HG02642 (cell line): ENCODE results near the gene IL1A.
A peak's percentile ranks its signal among the peaks of the same experiment; 100 is the strongest.

Experiments
- ATAC-seq: cut with Tn5 transposase; IDR thresholded peaks from one replicate; pipeline ENCODE4 v1.9.1; 2021; ENCODE audit warnings: mild to moderate bottlenecking; ENCODE audit not compliant: unreplicated experiment, poor library complexity

IL1A gene

DNA sequence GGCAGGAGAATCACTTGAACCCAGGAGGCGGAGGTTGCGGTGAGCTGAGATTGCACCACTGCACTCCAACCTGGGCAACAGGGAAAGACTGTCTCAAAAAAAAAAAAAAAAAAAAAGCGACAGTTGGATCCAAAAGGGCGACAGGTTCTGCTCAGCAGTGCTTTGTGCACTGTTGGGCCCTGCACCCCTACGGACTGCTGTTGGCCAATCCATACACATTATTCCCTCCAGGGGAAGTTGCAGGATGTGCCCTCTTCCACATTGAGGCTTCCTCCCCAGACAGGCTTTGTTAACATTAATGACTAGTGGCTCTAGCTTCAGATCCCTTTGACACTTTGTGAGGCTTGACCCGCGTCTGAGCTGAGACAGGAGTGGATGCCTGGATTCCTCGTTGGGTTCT lies 54.1 kb downstream of the IL1A start:
- no peak for ATAC-seq

DNA sequence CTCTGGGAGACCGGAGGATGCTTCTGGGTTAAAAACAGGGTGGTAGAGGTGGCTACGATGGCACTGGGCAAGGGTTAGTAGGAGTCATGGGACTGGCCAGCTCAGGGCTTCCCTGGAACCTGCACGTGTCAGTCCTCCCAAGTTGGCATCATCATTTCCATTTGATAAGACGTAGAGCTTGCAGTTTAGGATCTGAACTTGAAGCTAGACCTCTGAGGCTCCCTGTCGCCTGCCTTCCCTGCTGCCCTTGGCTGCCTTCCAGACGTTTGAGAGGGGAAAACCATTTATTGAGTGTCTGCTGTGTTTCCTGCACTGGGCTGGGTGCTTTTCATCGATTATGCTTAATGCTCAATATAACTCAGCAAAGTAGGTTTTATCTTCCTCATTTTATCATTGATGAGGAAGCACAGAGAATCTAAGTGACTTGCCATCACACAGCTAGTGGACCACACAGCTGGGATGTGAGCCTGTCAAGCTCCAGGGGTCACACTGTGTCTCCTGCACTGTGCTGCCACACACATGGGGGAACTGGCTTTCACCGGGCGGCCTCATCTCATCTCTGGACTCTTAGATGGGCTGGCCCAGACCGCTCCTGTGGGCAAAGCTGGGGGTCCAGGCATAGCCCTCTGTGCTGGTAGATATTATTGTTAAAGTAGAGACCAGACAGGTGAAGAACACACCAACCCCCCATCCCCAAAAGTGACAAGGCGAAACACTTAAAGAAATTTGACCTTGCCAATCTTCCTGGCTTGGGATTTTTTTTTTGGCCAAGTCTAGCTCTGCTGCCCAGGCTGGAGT lies 55.7 kb downstream of the IL1A start:
- ATAC-seq = no peak

GRCh38 chr2:112728029-112728362 lies 56.3 kb downstream of the IL1A start:
- no peak for ATAC-seq

- no peak for ATAC-seq
Measured at GRCh38 chr2:112727276-112728028, 56.8 kb downstream of the IL1A start.

GRCh38 chr2:112726487-112727190 lies 57.7 kb downstream of the IL1A start:
- ATAC-seq = peak; percentile 86

DNA sequence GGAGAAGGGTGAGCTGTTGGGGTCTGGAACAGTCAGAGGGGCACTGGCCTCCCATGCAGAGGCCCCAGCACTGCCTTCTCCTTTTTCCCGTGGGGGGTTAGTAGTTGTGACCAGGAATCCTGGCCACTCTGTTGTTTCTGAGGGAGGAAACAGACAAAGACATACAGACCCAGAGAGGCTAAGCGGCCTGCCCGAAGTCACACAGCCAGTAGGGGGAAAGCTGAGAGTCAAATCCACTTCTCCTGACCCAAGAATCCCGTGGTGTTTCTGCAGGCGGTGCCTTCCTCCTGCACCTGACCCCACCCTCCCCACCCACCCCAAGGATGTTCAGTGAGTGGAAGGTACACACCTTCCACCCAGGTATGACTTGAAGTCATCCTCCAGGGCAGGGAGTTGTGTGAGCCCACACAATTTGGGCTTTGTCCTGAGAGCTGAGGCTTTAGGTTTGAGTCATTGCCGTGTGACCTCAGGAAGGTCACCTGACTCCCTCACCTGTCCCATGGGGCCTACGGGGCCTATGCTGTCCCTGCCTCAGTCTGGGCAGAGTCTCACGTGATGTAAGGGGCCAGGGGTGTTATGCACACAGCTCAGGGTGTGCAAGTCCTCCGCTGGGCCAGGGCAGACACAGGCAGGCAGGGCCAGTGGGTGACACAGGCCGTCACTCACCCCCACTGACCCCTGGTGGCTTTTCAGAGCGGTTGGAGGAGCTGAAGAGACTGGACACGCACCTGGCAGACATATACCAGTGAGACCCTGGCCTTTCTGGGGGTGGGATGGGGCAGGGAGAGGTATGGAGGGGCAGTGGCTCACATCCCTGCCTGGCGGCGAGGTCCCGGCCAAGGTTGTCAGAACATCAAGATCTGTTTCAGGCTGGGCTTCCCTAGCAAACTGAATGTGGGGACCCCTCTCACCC lies 58.5 kb downstream of the IL1A start:
- peak; percentile 37 for ATAC-seq

GRCh38 chr2:112724591-112725525 lies 59.4 kb downstream of the IL1A start:
- no peak for ATAC-seq

GRCh38 chr2:112723995-112724394 lies 60.3 kb downstream of the IL1A start:
- ATAC-seq = no peak
